HUES48 (cell line): Measurements from ENCODE around the gene XCL1.

Experiments used
- H3K27ac ChIP-seq: one replicate; pipeline ENCODE4 v1.7.0; 2013; ENCODE audit warnings: low read depth, low read length, inconsistent platforms
- H3K27me3 ChIP-seq: 2 replicates; pipeline ENCODE4 v1.6.1; 2013; ENCODE audit warnings: mild to moderate bottlenecking, low read length; ENCODE audit not compliant: control insufficient read depth, insufficient read depth
- H3K36me3 ChIP-seq: 2 replicates; pipeline ENCODE4 v1.6.1; 2013; ENCODE audit warnings: low read length; ENCODE audit not compliant: control insufficient read depth, insufficient read depth
- H3K4me1 ChIP-seq: 2 replicates; pipeline ENCODE4 v1.6.1; 2013; ENCODE audit warnings: mild to moderate bottlenecking, low read length; ENCODE audit not compliant: control insufficient read depth, insufficient read depth
- H3K4me3 ChIP-seq: 2 replicates; pipeline ENCODE4 v1.5.1; 2013; ENCODE audit warnings: mild to moderate bottlenecking, low read depth, low read length
- H3K9ac ChIP-seq: 2 replicates; pipeline ENCODE4 v1.6.1; 2013; ENCODE audit warnings: mild to moderate bottlenecking, low read depth, low read length, moderate library complexity
- H3K9me3 ChIP-seq: 2 replicates; pipeline ENCODE4 v1.6.1; 2013; ENCODE audit warnings: low read length; ENCODE audit not compliant: control insufficient read depth, insufficient read depth

XCL1 gene

DNA sequence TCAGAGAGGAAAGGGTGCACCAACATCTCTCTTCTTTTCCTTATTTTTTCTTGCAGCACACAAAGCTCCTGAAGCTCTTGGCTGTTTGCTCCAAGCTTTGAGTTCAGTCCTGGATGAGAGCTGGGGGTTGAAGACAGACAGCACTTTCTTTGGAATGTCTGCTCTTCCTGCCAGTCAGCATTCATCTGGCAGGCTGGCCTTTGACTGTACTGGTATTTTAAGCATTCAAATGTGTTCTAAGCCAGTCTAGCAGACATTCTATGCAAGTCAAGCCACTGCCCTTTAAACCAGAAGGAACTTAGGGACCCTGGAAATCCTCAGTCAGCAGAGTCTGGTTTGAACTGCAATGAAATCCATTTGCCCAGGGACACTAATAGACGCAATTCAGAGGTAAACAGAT lies 45.0 kb downstream of the XCL1 start:
- H3K4me1 ChIP-seq = peaks cover 5% of the 10 kb centered on the region; the same call in 1 of the 2 replicates
- no peaks in the 10 kb centered on the region for H3K27me3 ChIP-seq
- no peak overlapping the region for H3K4me3 ChIP-seq
- H3K9ac ChIP-seq = no peak overlapping the region
- H3K27ac ChIP-seq = no peak overlapping the region
- H3K9me3 ChIP-seq = no peaks in the 10 kb centered on the region
- no peaks in the 10 kb centered on the region for H3K36me3 ChIP-seq

DNA sequence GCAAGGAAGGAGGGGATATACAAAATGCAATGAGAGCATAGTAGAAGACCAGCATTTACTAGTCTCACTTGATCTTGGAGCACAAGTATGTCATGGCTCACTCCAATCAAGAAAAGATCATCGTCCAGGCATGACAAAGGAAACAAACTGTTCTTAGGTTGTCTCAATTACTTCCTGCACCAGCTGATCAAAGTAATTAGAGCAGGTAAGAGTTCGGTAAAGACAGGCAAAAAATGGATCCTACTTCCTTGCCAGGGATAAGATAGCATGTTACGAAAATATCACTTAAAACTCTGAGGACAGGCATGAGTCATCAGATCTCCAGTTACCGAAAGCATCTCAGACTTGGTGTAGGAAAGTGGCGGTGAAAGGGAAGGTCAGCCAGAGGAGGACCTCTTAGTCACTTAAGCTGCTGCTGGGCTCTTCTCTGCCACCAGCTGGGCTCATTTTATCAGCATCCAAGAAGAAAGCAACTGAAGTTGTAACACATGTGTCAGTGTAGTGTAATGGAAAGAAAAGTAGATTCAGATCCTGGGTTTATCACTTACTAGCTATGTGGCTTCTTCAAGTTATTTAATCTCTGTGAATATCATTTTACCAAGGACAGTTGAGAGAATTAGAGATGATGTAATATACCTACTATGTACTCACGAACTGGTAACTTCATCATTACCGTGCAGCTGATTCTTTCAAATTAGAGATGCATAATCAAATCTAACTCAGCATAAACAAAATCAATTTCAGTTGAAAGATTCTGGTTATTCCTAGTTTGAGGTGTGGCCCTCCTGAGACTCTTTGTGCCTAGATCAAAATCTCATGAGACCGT lies 46.8 kb downstream of the XCL1 start:
- no peak overlapping the region for H3K27ac ChIP-seq
- no peaks in the 10 kb centered on the region for H3K27me3 ChIP-seq
- H3K4me1 ChIP-seq = peaks cover 5% of the 10 kb centered on the region; the same call in 1 of the 2 replicates
- no peaks in the 10 kb centered on the region for H3K9me3 ChIP-seq
- no peak overlapping the region for H3K9ac ChIP-seq
- no peak overlapping the region for H3K4me3 ChIP-seq
- H3K36me3 ChIP-seq = no peaks in the 10 kb centered on the region

DNA sequence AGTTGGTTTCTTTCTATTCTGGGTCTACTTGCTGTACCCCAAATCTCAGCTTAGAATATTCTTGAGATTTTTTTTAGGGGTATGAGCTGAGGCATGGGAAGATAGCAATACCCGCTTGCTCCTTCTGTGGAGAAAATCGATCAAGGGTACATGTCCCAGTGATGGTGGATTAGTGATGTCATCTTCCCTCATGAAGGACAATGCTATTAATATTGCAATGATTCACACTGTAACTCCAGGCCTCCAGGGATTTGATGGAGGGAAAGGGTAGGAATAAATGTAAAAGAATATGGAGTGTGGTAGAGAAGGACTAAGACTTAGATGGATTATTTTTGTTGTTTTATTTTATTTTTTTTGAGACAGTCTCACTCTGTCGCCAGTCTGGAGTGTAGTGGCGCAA lies 47.4 kb downstream of the XCL1 start:
- Histone ChIP-seq H3K36me3 (no peaks in the 10 kb centered on the region), H3K4me3 (no peak overlapping the region), H3K27me3 (no peaks in the 10 kb centered on the region), H3K9me3 (no peaks in the 10 kb centered on the region), H3K9ac (no peak overlapping the region), H3K27ac (no peak overlapping the region), H3K4me1 (peaks cover 5% of the 10 kb centered on the region; the same call in 1 of the 2 replicates)

GRCh38 chr1:168626326-168626725 lies 49.9 kb downstream of the XCL1 start:
- Histone ChIP-seq H3K27me3 (no peaks in the 10 kb centered on the region), H3K4me3 (no peak overlapping the region), H3K9ac (no peak overlapping the region), H3K36me3 (no peaks in the 10 kb centered on the region), H3K4me1 (peaks cover 3% of the 10 kb centered on the region; the same call in 1 of the 2 replicates), H3K9me3 (no peaks in the 10 kb centered on the region), H3K27ac (no peak overlapping the region)

GRCh38 chr1:168627370-168627769 lies 51.0 kb downstream of the XCL1 start:
- H3K27me3 ChIP-seq = no peaks in the 10 kb centered on the region
- no peaks in the 10 kb centered on the region for H3K9me3 ChIP-seq
- H3K4me1 ChIP-seq = no peaks in the 10 kb centered on the region
- H3K36me3 ChIP-seq = no peaks in the 10 kb centered on the region
- H3K4me3 ChIP-seq = no peak overlapping the region
- no peak overlapping the region for H3K9ac ChIP-seq
- no peak overlapping the region for H3K27ac ChIP-seq

DNA sequence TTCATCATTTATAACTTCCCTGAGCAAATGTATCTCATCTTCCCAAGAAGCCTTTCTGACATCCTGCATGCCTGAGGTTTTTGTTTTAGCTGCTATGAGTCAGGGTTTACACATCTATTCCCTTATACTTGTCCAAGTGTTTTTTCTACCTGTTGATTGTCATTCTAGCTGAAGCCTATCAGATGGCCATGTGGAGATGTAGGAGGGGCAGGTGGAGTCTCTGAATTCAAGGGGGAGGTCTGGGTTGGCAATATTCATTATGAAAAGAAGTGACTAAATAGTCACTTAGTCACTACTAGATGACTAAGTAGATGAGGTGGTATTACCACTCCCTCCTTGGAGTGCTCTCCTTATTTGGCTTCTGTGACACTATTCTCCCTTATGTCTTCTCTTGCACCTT lies 52.4 kb downstream of the XCL1 start:
- Histone ChIP-seq H3K9me3 (no peaks in the 10 kb centered on the region), H3K36me3 (no peaks in the 10 kb centered on the region), H3K27me3 (no peaks in the 10 kb centered on the region), H3K9ac (no peak overlapping the region), H3K4me1 (no peaks in the 10 kb centered on the region), H3K4me3 (no peak overlapping the region), H3K27ac (no peak overlapping the region)

- Histone ChIP-seq H3K4me1 (no peaks in the 10 kb centered on the region), H3K9me3 (no peaks in the 10 kb centered on the region), H3K27me3 (no peaks in the 10 kb centered on the region), H3K4me3 (no peak overlapping the region), H3K27ac (no peak overlapping the region), H3K9ac (no peak overlapping the region), H3K36me3 (no peaks in the 10 kb centered on the region)
Observed at GRCh38 chr1:168629466-168629865, 53.1 kb downstream of the XCL1 start.
